T follicular helper cell (primary cell): ENCODE measurements around the gene EPB41L2.
"Not testable (repeated sequence)": the region's sequence is repeated elsewhere in the genome, so short reads cannot be mapped to it uniquely, and the experiment has no call there.

Source experiments
- DNase-seq: peaks from one replicate; pipeline ENCODE4 v3.0.0-alpha.2; 2020; ENCODE audit warnings: low read depth

The EPB41L2 gene

GRCh38 chr6:130944486-130944885, 118.6 kb downstream of the EPB41L2 start:
- DNase-seq = no peak

- no peak for DNase-seq
Measured at GRCh38 chr6:130943738-130944137, 119.3 kb downstream of the EPB41L2 start.

GRCh38 chr6:130942752-130943151, 120.3 kb downstream of the EPB41L2 start:
- not testable (repeated sequence) for DNase-seq

GRCh38 chr6:130937942-130938604, 125.0 kb downstream of the EPB41L2 start:
- DNase-seq = no peak

- DNase-seq = no peak
Measured at GRCh38 chr6:130936933-130937332, 126.1 kb downstream of the EPB41L2 start.

GRCh38 chr6:130935978-130936377, 127.1 kb downstream of the EPB41L2 start:
- no peak for DNase-seq

GRCh38 chr6:130934848-130935585, 128.0 kb downstream of the EPB41L2 start:
- no peak for DNase-seq

GRCh38 chr6:130933712-130934200, 129.3 kb downstream of the EPB41L2 start:
- DNase-seq = no peak

GRCh38 chr6:130932921-130933320, 130.1 kb downstream of the EPB41L2 start:
- no peak for DNase-seq

- no peak for DNase-seq
Measured at GRCh38 chr6:130932438-130932837, 130.6 kb downstream of the EPB41L2 start.

GRCh38 chr6:130931683-130932082, 131.4 kb downstream of the EPB41L2 start:
- no peak for DNase-seq

- DNase-seq = no peak
Measured at GRCh38 chr6:130929036-130929678, 133.9 kb downstream of the EPB41L2 start.

GRCh38 chr6:130928158-130928912, 134.7 kb downstream of the EPB41L2 start:
- no peak for DNase-seq

GRCh38 chr6:130927305-130927704, 135.7 kb downstream of the EPB41L2 start:
- DNase-seq = no peak

- DNase-seq = no peak
Measured at GRCh38 chr6:130923350-130923749, 139.7 kb downstream of the EPB41L2 start.

GRCh38 chr6:130922922-130923321, 140.1 kb downstream of the EPB41L2 start:
- no peak for DNase-seq

GRCh38 chr6:130920969-130921368, 142.1 kb downstream of the EPB41L2 start:
- no peak for DNase-seq

- DNase-seq = no peak
Measured at GRCh38 chr6:130918171-130918570, 144.9 kb downstream of the EPB41L2 start.

- not testable (repeated sequence) for DNase-seq
Measured at GRCh38 chr6:130915606-130916005, 147.4 kb downstream of the EPB41L2 start.

GRCh38 chr6:130913120-130913519, 149.9 kb downstream of the EPB41L2 start:
- no peak for DNase-seq

- no peak for DNase-seq
Measured at GRCh38 chr6:130912434-130912833, 150.6 kb downstream of the EPB41L2 start.

GRCh38 chr6:130908958-130909357, 154.1 kb downstream of the EPB41L2 start:
- no peak for DNase-seq
